Measurements from ENCODE around the gene CCDC15. TPM values are rescaled to one million over a fixed set of nuclear protein-coding genes. Genes with fewer than 3 reads are reported as not detected.
A peak's percentile ranks its signal among the peaks of the same experiment; 100 is the strongest.

Gene CCDC15
- total and polyA plus RNA-seq, 2 donors (not counting 1 experiment from before 2014, with no cell fraction given) = 0.31 to 1.8 TPM

DNA sequence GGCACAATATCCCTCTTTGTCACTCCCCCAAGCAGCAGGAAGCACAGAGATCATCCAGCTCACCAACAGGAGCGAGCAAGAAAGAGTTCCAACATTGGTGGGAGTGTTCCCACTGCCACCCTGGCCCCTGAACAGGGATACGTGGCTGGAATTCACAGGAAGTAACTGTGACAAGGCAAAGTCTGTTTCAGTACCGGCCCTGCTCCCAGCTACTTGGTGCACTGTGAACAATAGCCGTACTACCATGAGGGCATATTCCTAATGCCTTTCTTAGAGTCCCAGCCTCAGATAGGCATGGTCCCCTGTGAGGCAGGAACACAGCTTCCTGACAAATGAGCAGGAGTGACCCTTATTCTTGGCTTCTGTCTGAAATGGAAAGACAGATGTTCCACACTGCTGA is 107.3 kb downstream of the CCDC15 start:
- Mint-ChIP-seq H3K4me3 (no peak overlapping the region), H3K9me3 (ENCODE audit: insufficient read depth) (no peaks in the 10 kb centered on the region), H3K27ac (peak overlapping the region; percentile 13), H3K27me3 (no peaks in the 10 kb centered on the region), H3K4me1 (peaks cover 16% of the 10 kb centered on the region)
- H2AFZ ChIP-seq (ENCODE audit: insufficient read depth, low read depth, low read length, poor library complexity, severe bottlenecking) = no peak overlapping the region
- no peak overlapping the region for H3K27ac ChIP-seq (ENCODE audit: low read length in 2 of 2)
- ATAC-seq (ENCODE audit: low read depth) = no peak
- ChIA-PET CTCF (interaction anchor here (0.7 to 1.0 kb wide), 2 partner anchors 8 to 30 kb away, joined by 3 to 4 read pairs; no protein-coding TSS in a partner anchor), POLR2A (no interaction called here)
- H3K4me2 ChIP-seq (replicated peaks; ENCODE audit: low read depth, low read length, poor library complexity, severe bottlenecking) = no peak overlapping the region
- no peak for DNase-seq
- no peaks in the 10 kb centered on the region for H4K20me1 ChIP-seq (ENCODE audit: control insufficient read depth, insufficient read depth, low read length, poor library complexity, severe bottlenecking)
- no peak for TF ChIP-seq EZH2 (IDR thresholded peaks at IDR 0.05; ENCODE audit: borderline replicate concordance, insufficient read depth, low read depth, low read length, poor library complexity, severe bottlenecking)
- TF ChIP-seq, protein P1, sequence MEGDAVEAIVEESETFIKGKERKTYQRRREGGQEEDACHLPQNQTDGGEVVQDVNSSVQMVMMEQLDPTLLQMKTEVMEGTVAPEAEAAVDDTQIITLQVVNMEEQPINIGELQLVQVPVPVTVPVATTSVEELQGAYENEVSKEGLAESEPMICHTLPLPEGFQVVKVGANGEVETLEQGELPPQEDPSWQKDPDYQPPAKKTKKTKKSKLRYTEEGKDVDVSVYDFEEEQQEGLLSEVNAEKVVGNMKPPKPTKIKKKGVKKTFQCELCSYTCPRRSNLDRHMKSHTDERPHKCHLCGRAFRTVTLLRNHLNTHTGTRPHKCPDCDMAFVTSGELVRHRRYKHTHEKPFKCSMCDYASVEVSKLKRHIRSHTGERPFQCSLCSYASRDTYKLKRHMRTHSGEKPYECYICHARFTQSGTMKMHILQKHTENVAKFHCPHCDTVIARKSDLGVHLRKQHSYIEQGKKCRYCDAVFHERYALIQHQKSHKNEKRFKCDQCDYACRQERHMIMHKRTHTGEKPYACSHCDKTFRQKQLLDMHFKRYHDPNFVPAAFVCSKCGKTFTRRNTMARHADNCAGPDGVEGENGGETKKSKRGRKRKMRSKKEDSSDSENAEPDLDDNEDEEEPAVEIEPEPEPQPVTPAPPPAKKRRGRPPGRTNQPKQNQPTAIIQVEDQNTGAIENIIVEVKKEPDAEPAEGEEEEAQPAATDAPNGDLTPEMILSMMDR (IDR thresholded peaks at IDR 0.05) = no peak
- H3K79me2 ChIP-seq (ENCODE audit: control insufficient read depth, insufficient read depth, low read length) = no peaks in the 10 kb centered on the region
- H3K4me1 ChIP-seq (ENCODE audit: control insufficient read depth in 2 of 2, insufficient read depth in 2 of 2, low read length in 2 of 2) = peaks cover 6 to 18% of the 10 kb centered on the region in 2 donors
- intact Hi-C loops (cut with micrococcal nuclease) = no loop called here
- no peaks in the 10 kb centered on the region for H3K36me3 ChIP-seq (replicated peaks in 1 of 2; ENCODE audit: control extremely low read depth in 1 of 2, control insufficient read depth in 1 of 2, extremely low read depth in 1 of 2, insufficient read depth in 2 of 2, low read length in 1 of 2)
- peaks cover 0 to 14% (median 0%) of the 10 kb centered on the region in 3 donors for H3K9me3 ChIP-seq (ENCODE audit: control extremely low read depth in 1 of 3, control insufficient read depth in 2 of 3, insufficient read depth in 1 of 3, low read length in 2 of 3)
- WGBS (ENCODE audit: insufficient coverage) = 78% methylated on average over 4 of the region's 4 CpGs
- H3K9ac ChIP-seq (ENCODE audit: low read length) = no peak overlapping the region
- H3K27me3 ChIP-seq (replicated peaks in 1 of 4; ENCODE audit: control extremely low read depth in 1 of 4, control insufficient read depth in 3 of 4, insufficient read depth in 4 of 4, low read length in 3 of 4) = peaks cover 0 to 17% (median 4%) of the 10 kb centered on the region in 4 experiments
- no peak overlapping the region for H3K4me3 ChIP-seq (ENCODE audit: control extremely low read depth in 1 of 5, extremely low read depth in 1 of 5, insufficient read depth in 1 of 5, low read depth in 2 of 5, low read length in 4 of 5)

DNA sequence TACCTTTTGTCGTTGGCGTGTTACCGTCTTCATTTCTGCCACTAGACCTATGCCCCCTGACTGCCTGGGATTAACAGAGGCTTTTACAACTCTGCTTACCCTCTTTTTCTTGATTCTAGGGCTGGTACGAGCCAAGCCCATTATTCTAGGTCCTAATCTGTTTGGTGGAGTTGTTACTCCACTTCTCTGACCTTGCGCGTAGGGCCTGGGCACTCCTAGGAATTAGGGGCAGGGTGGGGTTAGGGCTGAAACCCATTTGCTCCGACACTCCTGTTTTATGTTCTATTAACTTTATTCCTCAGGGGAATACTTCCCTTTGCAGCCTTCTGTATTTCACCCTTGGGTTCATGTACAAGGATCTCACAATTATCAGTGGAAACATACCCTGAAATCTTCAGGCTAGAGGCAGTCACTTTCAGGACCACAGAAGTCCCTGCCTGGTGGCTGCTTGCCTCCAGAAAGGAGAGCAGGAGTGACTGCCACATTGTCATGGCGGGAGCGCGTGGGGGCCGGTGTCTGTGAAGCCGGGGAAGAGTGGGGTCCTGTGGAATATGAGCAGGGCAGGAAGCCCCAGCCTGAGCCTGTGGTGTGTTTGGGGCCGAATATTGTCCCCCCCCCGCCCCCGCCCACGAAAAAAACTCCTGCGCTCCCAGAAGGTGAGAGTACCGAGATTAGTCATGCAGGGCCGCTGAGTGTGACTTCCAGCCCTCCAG is 108.4 kb downstream of the CCDC15 start:
- DNase-seq = no peak
- no peaks in the 10 kb centered on the region for H4K20me1 ChIP-seq (ENCODE audit: control insufficient read depth, insufficient read depth, low read length, poor library complexity, severe bottlenecking)
- CTCF ChIA-PET = interaction anchor here (0.8 to 2.2 kb wide), 7 partner anchors 10 to 108 kb away, joined by 3 to 8 read pairs (median 3); partner anchors contain the start of gene CCDC15
- TF ChIP-seq, protein P1 (IDR thresholded peaks at IDR 0.05) = no peak
- no peak for TF ChIP-seq EZH2 (IDR thresholded peaks at IDR 0.05; ENCODE audit: borderline replicate concordance, insufficient read depth, low read depth, low read length, poor library complexity, severe bottlenecking)
- Mint-ChIP-seq H3K27ac (peak overlapping the region; percentile 92), H3K27me3 (no peaks in the 10 kb centered on the region), H3K4me3 (peak overlapping the region; percentile 94), H3K4me1 (peaks cover 16% of the 10 kb centered on the region), H3K9me3 (ENCODE audit: insufficient read depth) (no peaks in the 10 kb centered on the region)
- peak; percentile 4 for ATAC-seq (ENCODE audit: low read depth)
- no peaks in the 10 kb centered on the region for H3K36me3 ChIP-seq (replicated peaks in 1 of 2; ENCODE audit: control extremely low read depth in 1 of 2, control insufficient read depth in 1 of 2, extremely low read depth in 1 of 2, insufficient read depth in 2 of 2, low read length in 1 of 2)
- no peaks in the 10 kb centered on the region for H3K79me2 ChIP-seq (ENCODE audit: control insufficient read depth, insufficient read depth, low read length)
- POLR2A ChIA-PET = interaction anchor here (1.0 to 2.2 kb wide), 3 partner anchors 10 to 825 kb away, joined by 6 to 12 read pairs (median 12); partner anchors contain the start of gene TMEM218
- peak overlapping the region; percentile 79 for H2AFZ ChIP-seq (ENCODE audit: insufficient read depth, low read depth, low read length, poor library complexity, severe bottlenecking)
- peaks cover 6 to 18% of the 10 kb centered on the region in 2 donors for H3K4me1 ChIP-seq (ENCODE audit: control insufficient read depth in 2 of 2, insufficient read depth in 2 of 2, low read length in 2 of 2)
- intact Hi-C loops (cut with micrococcal nuclease) = loop anchor here (1.0 kb wide), 1 partner anchor 49 kb away; the partner anchor contains the start of gene TMEM218
- peaks cover 0 to 14% (median 0%) of the 10 kb centered on the region in 3 donors for H3K9me3 ChIP-seq (ENCODE audit: control extremely low read depth in 1 of 3, control insufficient read depth in 2 of 3, insufficient read depth in 1 of 3, low read length in 2 of 3)
- peak overlapping the region; percentile 88 for H3K9ac ChIP-seq (ENCODE audit: low read length)
- peak overlapping the region in 4 of 5 experiments; percentile 53 to 81 (median 73) for H3K4me3 ChIP-seq (ENCODE audit: control extremely low read depth in 1 of 5, extremely low read depth in 1 of 5, insufficient read depth in 1 of 5, low read depth in 2 of 5, low read length in 4 of 5)
- peaks cover 0 to 17% (median 4%) of the 10 kb centered on the region in 4 experiments for H3K27me3 ChIP-seq (replicated peaks in 1 of 4; ENCODE audit: control extremely low read depth in 1 of 4, control insufficient read depth in 3 of 4, insufficient read depth in 4 of 4, low read length in 3 of 4)
- peak overlapping the region; percentile 96 for H3K4me2 ChIP-seq (replicated peaks; ENCODE audit: low read depth, low read length, poor library complexity, severe bottlenecking)
- peak overlapping the region in 1 of 2 donors; percentile 81 for H3K27ac ChIP-seq (ENCODE audit: low read length in 2 of 2)
- WGBS (ENCODE audit: insufficient coverage) = 45% methylated on average over 11 of the region's 19 CpGs

All from B cell (primary cell).